Thymus (tissue), 11 donors: ENCODE measurements around the gene FMN1. TPM values are rescaled to one million over a fixed set of nuclear protein-coding genes. Genes with fewer than 3 reads are reported as not detected.

Source experiments
- DNase-seq, 9 donors: peaks; one replicate each; pipeline ENCODE4 v3.0.0-alpha.2; 2013; ENCODE audit warnings: low spot score in 9 of 9, low read depth in 6 of 9, missing footprints in 1 of 9
- H3K27ac ChIP-seq, 2 donors: one replicate each; pipeline ENCODE4 v1.5.1; 2013; ENCODE audit warnings: control low read depth in 1 of 2, low read depth in 1 of 2, low read length in 1 of 2, mild to moderate bottlenecking in 1 of 2, moderate library complexity in 1 of 2
- H3K27me3 ChIP-seq, 2 donors: one replicate each; pipeline ENCODE4 v1.5.1; 2013; ENCODE audit warnings: low read length in 1 of 2; ENCODE audit not compliant: control insufficient read depth in 2 of 2, insufficient read depth in 1 of 2
- H3K36me3 ChIP-seq, 2 donors: one replicate each; pipeline ENCODE4 v1.5.1; 2013; ENCODE audit warnings: low read length in 1 of 2, mild to moderate bottlenecking in 1 of 2, moderate library complexity in 1 of 2; ENCODE audit not compliant: control insufficient read depth in 2 of 2, insufficient read depth in 2 of 2
- H3K4me1 ChIP-seq, 2 donors: one replicate each; pipeline ENCODE4 v1.5.1; 2013; ENCODE audit warnings: low read length in 2 of 2; ENCODE audit not compliant: control insufficient read depth in 2 of 2, insufficient read depth in 2 of 2
- H3K4me3 ChIP-seq, 2 donors: one replicate each; pipeline ENCODE4 v1.5.1; 2013; ENCODE audit warnings: low read length in 2 of 2, control low read depth in 1 of 2, mild to moderate bottlenecking in 1 of 2
- H3K9me3 ChIP-seq, 2 donors: one replicate each; pipeline ENCODE4 v1.5.1; 2013; ENCODE audit warnings: low read length in 1 of 2, mild to moderate bottlenecking in 1 of 2; ENCODE audit not compliant: control insufficient read depth in 2 of 2, insufficient read depth in 1 of 2
- WGBS: extraction: QIAGEN DNeasy Blood & Tissue Kit; methylation state at CpG from one replicate; pipeline ENCODE4 v1.1.7; 2013; 5-methylcytosine and 5-hydroxymethylcytosine counted together
- polyA plus RNA-seq: library from polyadenylated mRNA; stranded (reverse); fragments of 200-250 nt; gene quantifications from one replicate; pipeline ENCODE4 v1.2.3, GENCODE V29; 2013
- total RNA-seq: library from RNA; stranded (reverse); fragments of 120-200 nt; gene quantifications from one replicate; pipeline ENCODE4 v1.2.4, GENCODE V29; 2013
- donor health status: healthy.

The FMN1 gene
- total and polyA plus RNA-seq, 2 donors: 2.6 to 24.8 TPM

GRCh38 chr15:33160581-33161165 lies 33.8 kb downstream of the FMN1 start:
- Histone ChIP-seq H3K36me3 (no peaks in the 10 kb centered on the region), H3K9me3 (no peaks in the 10 kb centered on the region), H3K4me3 (no peak overlapping the region), H3K27me3 (no peaks in the 10 kb centered on the region), H3K27ac (no peak overlapping the region), H3K4me1 (no peaks in the 10 kb centered on the region)
- 97% methylated on average over 5 of the region's 5 CpGs for WGBS
- DNase-seq: no peak

GRCh38 chr15:33159726-33160453 lies 34.6 kb downstream of the FMN1 start:
- Histone ChIP-seq H3K9me3 (no peaks in the 10 kb centered on the region), H3K27ac (no peak overlapping the region), H3K4me3 (no peak overlapping the region), H3K4me1 (no peaks in the 10 kb centered on the region), H3K36me3 (no peaks in the 10 kb centered on the region), H3K27me3 (no peaks in the 10 kb centered on the region)
- WGBS: 78% methylated on average over 3 of the region's 3 CpGs
- DNase-seq: no peak

DNA sequence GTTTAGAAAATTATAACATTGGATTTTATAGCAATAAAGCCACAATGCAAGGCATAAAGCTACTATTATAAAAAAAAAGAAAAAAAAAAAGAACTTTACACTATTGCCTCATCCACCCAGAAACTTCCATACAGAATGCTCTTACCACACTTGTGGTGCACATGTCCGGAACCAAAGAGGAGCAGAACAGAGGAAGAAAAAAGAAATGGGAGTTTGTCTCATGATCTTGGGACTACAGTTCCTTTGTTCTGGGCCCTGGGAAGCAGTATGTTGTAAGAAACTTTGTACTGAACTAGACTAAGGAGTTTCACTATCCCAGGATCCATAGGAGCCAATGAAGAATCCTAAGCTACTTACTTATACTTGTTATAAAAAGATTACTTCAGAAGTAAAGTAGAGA lies 36.1 kb downstream of the FMN1 start:
- H3K36me3 ChIP-seq: no peaks in the 10 kb centered on the region
- H3K27me3 ChIP-seq: peaks cover 0 to 2% of the 10 kb centered on the region in 2 donors
- no peak overlapping the region for H3K27ac ChIP-seq
- no peak for DNase-seq
- H3K4me3 ChIP-seq: no peak overlapping the region
- WGBS: 96% methylated on average over 1 of the region's 1 CpG
- peaks cover 0 to 4% of the 10 kb centered on the region in 2 donors for H3K4me1 ChIP-seq
- H3K9me3 ChIP-seq: no peaks in the 10 kb centered on the region

GRCh38 chr15:33157371-33158037 lies 37.0 kb downstream of the FMN1 start:
- DNase-seq: no peak
- H3K9me3 ChIP-seq: no peaks in the 10 kb centered on the region
- no peaks in the 10 kb centered on the region for H3K36me3 ChIP-seq
- 97% methylated on average over 6 of the region's 6 CpGs for WGBS
- H3K27ac ChIP-seq: no peak overlapping the region
- H3K4me3 ChIP-seq: no peak overlapping the region
- H3K4me1 ChIP-seq: peaks cover 0 to 7% of the 10 kb centered on the region in 2 donors
- H3K27me3 ChIP-seq: peaks cover 0 to 2% of the 10 kb centered on the region in 2 donors

DNA sequence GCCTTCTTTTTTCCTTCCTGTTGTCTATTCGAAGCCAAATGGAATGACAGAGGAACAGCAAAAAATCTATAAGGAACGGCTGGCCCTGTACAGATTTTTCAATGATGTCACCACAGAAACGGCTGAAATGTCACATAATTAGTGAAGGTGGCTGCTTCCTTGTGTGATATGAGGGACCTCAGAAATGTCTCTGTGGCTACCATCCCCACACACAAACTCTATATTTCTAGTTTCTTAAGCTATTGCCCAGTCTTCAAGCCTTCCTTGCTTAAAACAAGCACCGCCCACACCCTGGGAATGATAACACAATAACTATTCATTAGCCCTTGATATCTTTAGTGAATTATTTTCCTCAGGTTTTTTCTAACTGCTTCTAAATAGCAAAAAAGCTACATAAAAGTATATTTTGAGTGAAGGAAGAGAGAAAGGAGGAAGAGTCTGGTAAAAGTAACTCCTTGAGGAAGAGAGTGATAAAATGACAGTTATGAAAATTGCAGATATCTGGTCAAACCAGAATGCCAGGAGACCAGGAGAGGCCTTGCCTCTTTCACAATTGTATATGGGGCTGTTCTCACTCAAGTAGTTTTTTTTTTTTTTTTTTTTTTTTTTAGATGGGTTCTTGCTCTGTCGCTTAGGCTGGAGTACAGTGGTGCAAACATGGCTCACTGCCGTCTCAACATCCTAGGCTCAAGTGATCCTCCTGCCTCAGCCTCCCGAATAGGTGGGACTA lies 38.7 kb downstream of the FMN1 start:
- H3K9me3 ChIP-seq: no peaks in the 10 kb centered on the region
- H3K27me3 ChIP-seq: peaks cover 0 to 2% of the 10 kb centered on the region in 2 donors
- no peak for DNase-seq
- H3K36me3 ChIP-seq: no peaks in the 10 kb centered on the region
- 91% methylated on average over 7 of the region's 7 CpGs for WGBS
- no peak overlapping the region for H3K4me3 ChIP-seq
- no peak overlapping the region for H3K27ac ChIP-seq
- H3K4me1 ChIP-seq: peaks cover 0 to 7% of the 10 kb centered on the region in 2 donors

DNA sequence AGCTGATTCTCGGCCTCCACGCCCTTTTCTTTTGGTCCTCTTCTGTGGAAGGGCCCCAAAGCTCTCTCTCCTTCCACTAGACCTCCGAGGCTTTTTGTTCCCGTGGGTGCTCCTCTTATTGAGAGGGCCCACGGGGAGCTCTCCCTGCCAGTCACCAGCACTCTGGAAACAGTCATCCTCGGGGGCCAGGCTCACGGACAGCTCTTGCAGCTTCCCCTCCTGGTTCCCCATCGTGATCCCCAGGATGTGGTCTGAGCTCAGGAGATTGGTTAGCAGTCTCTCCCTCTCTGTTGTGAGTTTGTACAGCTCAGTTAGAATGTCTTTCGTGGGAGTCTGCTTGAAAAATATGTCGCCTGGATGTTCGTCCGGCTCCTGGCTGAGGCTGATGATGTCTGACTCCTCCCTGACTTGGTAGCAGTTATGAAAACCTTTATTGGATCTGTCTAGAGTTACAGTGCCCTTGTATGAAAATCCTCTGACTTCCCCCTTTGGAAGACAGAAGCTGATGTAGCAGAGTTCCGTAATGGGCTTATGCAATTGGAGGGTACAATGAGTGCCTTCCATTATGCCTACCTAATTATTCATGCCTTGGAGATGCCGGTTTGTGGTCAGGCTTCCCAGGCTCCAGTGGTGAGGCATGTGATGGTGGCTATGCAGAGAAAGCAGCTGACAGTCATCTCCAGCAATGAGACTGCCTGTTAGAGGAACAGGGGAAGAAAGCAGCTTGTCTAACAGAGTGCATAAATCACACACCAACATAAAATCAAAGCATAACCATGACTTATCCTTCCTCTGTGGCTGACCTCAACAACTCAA lies 40.0 kb downstream of the FMN1 start:
- Histone ChIP-seq H3K4me3 (no peak overlapping the region), H3K27me3 (peaks cover 0 to 2% of the 10 kb centered on the region in 2 donors), H3K4me1 (peaks cover 0 to 7% of the 10 kb centered on the region in 2 donors), H3K27ac (no peak overlapping the region), H3K36me3 (no peaks in the 10 kb centered on the region), H3K9me3 (no peaks in the 10 kb centered on the region)
- no peak for DNase-seq
- 43% methylated on average over 14 of the region's 14 CpGs for WGBS

- WGBS: 97% methylated on average over 17 of the region's 17 CpGs
- no peak overlapping the region for H3K27ac ChIP-seq
- no peak for DNase-seq
Measured at GRCh38 chr15:33153548-33153947, 41.0 kb downstream of the FMN1 start.

GRCh38 chr15:33152502-33153109 lies 41.9 kb downstream of the FMN1 start:
- H3K27ac ChIP-seq: no peak overlapping the region
- DNase-seq: peak in 1 of 9 donors; percentile 28
- H3K9me3 ChIP-seq: no peaks in the 10 kb centered on the region
- peaks cover 0 to 2% of the 10 kb centered on the region in 2 donors for H3K27me3 ChIP-seq
- H3K4me3 ChIP-seq: no peak overlapping the region
- H3K4me1 ChIP-seq: peaks cover 0 to 12% of the 10 kb centered on the region in 2 donors
- H3K36me3 ChIP-seq: no peaks in the 10 kb centered on the region
- 33% methylated on average over 5 of the region's 5 CpGs for WGBS

More at GRCh38 chr15:33153548-33153947, 41.0 kb downstream of the FMN1 start:
- H3K36me3 ChIP-seq: no peaks in the 10 kb centered on the region
- H3K4me3 ChIP-seq: no peak overlapping the region
- H3K9me3 ChIP-seq: no peaks in the 10 kb centered on the region
- H3K4me1 ChIP-seq: peaks cover 0 to 8% of the 10 kb centered on the region in 2 donors
- peaks cover 0 to 2% of the 10 kb centered on the region in 2 donors for H3K27me3 ChIP-seq
